HK-2 (cell line): ENCODE data around the gene CPNE2.
"Not testable (repeated sequence)": the region's sequence is repeated elsewhere in the genome, so short reads cannot be mapped to it uniquely, and the experiment has no call there.

Experiments used
- DNase-seq: peaks from one replicate; pipeline ENCODE4 v3.0.0-alpha.2; 2018; ENCODE audit not compliant: unreplicated experiment

The CPNE2 gene

DNA sequence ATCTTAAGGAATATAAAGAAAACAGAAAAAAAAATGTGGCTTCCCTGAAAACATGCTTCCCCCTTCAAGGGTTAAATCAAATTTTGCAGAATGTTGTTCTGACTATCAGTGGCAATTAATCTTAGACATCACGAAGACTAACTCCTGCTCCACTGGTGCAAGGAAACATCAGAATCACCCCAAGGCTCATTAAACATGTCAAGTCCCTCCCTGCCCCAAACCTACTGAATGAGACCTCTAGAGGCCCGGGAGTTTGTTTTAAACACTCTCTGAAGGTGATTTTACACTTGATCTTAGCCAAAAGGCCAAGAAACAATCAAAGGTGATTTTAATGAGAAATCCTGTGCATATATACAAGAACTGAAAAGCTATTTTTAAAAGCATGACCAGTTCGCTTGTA lies 75.2 kb downstream of the CPNE2 start:
- no peak for DNase-seq

DNA sequence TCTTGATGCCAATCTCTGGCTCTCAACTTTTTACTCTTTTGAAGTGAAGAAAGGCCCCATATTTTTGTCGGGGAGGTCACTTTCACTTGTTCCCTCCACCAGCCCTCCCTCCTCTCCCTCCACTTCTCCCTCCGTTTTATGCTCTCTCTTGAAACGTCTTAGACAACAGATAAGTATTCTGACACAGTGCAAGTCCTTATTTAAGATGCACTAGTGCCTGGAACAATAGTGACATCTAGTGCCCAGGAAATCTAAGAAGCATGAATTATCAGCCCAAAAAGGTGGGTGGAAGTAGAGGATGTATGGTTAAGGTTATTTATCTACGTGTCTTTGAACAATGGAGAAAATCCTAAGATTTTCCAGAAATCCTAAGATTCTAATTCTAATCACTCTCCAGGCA lies 75.6 kb downstream of the CPNE2 start:
- no peak for DNase-seq

DNA sequence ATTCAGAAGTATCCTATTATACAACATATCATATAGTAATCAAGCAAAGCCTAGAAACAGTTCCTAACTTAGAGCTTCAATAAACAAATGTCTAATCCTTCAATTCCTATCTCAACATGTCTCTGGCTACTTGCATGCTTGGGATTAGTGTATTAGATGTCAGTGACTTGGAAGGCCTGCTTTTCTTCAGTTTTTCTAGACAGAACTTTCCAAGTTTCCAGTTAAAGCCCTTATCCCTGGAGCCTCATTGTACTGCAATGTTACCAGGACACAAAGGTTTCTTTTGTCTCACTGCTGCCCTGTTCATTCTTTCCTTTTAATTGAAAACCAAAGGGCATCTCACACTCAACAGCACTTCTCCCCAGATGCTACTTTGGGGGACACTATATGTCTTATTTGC lies 76.9 kb downstream of the CPNE2 start:
- DNase-seq, result no peak

DNA sequence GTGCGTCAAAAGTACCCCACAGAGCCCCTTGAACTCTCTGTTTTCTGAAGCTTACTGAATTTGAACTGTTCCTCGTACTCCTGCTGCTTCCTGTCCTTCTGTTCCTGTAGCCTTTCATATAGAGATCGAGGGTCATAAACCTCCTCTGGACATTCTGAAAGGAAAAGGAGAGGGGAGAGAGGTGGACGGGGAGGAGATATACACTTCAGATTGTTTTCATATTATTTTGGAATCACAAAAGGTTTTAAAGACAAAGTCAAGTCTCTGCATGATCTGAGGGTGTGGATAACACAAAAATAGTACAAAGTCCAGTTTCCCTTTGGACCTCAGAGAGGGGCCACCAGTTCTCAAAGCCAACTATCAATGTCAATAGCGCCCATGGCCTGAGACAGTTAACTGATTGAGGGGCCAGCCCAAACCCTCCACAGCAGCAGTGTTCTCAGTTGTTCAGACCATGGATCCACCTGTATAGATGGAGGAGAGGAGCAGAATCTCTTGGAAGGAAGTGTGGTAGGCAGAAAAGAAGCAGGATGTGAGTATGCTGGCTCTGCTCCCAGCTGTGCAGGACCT lies 80.4 kb downstream of the CPNE2 start:
- DNase-seq, result no peak

DNA sequence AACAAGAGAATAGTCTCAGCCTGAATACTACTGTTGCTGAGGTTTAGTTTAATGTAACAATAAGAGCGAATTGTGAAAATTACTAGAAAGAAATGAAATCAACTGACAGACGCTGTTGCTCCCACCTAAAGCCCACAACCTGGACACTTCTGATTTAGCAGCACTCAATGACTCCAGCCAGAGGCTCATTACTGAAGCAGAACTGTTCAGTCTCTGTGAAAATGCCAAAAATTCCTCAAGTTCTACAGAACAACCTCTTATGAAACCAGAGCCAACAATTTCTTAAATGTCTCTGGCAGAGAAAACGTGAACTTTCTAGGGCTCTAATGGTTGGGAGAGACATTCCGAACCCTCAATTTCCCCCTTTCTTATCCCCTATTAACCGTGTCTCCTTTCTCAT lies 83.5 kb downstream of the CPNE2 start:
- no peak for DNase-seq

DNA sequence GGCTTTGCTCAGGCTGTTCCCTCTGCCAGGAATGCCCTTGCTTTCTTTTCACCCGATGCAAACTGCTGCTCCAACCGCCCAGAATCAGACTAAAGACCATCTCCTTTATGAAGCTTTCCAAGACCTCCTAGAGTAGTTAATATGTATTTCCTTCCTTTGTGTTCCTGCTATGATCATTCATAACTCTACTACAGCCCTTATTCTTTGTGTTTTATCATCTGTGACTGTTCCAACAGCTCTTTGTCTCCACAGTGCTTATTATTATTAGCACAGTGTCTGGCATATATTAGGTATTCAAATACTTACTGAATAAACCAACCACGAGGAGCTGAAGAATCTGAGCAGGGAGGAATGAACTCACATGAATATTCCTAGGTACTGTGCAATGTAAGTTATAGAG lies 85.8 kb downstream of the CPNE2 start:
- DNase-seq, result no peak

DNA sequence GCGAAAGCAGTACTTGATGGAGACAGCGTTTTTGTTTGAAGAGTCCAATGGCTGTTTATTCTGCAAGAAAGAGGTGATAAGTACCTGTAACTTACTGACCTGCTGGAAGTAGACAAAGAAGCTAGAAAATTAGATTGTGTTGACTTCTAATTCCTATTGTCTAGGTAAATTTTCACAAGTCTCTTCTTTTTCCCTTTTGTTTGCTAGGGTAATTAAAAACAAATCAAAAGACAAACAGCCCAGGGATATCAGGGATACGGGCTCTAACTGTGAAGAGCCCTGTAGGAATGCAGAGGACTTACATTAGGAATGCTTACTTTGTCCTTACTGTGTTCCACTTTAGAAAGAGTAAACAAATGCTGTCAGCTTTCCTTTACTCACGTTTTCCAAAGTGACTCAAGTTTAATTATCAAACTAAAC lies 86.4 kb downstream of the CPNE2 start:
- no peak for DNase-seq

DNA sequence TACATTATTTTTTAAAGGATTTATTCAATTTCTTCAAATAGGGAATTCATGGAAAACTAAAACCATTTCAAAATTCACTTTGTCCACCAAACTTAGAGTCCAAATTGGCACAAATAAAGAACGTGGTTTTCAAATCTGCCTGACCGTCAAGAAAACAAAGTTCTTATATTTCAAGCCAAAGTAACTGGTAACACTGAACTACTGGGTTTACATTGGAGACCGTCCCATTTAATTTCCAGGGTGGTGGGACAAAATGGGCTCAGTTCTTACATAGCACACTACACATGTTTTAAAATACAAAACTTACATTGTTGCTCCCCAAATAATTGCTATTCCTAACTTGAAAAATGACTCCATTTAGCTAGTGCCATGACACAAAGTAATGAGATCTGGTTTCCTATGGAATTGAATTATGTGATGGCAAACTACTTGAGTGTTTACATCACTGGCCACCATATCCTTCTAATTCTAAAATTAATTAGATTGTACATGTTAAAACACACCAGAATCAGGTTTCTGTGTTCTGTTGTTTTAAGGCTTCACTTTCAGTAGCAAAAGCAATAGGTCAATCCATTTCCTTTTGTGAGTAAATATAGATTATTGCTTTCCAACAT lies 86.9 kb downstream of the CPNE2 start:
- no peak for DNase-seq

DNA sequence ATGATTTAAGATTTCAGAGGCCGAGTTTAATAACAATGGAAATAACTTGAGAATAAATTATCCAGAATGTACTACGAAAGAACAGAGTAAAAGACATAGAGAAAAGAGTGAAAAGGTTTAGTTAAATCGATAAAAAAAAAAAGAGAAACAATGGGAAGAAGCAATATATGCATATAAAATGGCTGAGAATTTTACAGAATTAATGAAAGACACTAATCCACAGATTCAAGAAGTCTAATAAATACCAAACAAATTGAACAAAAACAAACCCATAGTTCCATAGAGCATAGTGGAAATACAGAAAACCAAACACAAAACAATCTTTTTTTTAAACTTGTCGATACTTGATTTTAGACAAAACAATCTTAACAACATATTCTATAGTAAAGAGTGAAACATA lies 91.7 kb downstream of the CPNE2 start:
- no peak for DNase-seq

DNA sequence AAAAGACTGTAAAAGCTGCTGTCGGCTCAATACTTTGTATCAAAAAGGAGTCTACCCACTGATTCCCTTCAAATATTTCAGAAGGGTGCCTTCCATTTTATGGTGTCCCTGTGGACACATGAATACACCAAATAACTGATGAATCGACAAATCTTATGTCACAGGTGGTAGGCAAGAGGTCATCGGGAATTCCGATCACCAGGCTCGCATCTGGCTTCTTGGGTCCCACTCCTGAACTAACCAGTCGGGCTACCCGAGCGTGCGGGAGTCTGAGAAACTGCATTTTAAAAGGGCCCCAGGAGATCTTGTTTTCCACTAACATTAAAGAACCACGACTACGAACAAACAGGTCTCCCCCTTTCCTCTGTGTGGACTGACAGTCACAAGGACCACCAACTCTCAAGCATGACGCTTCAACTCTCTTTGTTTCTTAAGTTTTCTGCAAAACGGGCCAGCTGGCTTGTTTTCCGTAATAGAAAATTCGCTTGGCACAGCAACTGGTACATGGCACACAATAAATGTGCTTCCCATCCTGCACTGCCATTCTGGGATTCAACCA lies 92.6 kb downstream of the CPNE2 start:
- DNase-seq, result no peak

DNA sequence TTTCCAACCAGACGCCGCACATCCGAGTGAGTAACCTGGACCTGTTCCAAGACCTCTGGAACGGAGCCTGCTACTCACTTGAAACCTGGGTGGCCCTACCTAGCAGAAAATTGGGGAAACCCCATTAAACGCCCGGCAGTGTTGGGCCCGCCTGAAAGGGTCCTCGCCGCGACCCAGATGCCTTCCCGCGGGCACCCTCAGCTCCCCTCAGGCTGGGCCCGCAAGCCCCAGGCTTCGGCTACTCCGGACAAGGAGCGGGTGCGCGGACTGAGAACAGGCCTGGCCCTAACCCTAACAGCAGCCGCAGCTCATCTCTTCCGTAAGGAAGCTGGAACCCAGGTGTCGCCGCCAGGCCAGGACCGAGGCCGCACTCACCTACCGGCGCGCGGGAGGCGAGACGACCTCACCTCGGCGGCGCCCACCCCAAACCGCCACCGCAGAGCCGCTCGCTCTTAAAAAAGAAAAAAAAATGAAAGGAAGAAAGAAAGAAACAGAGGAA lies 93.1 kb downstream of the CPNE2 start:
- DNase-seq, result peak; percentile 62

DNA sequence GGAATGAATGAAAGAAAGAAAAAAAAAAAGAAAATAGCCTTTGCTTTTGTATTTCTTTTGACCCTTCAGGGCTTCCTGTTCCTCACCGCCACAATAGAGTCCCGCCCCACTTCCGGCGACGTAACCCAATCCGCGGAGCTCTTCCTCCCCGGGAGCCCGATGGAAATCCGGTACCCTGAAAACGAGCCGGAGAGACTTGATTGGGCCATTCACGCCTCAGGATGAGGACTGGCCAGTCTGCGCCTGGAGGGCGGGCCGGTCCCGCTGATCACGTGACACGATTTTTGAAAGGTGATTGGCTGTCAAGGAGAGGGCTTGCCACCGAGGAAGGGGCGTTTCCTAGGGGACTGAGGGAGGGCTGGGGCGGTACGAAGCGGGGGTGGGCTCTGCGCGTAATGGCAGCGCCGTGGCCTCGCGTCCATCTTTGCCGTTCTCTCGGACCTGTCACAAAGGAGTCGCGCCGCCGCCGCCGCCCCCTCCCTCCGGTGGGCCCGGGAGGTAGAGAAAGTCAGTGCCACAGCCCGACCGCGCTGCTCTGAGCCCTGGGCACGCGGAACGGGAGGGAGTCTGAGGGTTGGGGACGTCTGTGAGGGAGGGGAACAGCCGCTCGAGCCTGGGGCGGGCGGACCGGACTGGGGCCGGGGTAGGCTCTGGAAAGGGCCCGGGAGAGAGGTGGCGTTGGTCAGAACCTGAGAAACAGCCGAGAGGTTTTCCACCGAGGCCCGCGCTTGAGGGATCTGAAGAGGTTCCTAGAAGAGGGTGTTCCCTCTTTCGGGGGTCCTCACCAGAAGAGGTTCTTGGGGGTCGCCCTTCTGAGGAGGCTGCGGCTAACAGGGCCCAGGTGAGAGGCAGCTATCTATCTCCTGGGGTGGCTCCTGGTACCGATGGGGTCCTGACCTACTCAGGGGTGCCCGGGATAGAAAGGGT lies 93.8 kb downstream of the CPNE2 start, which contains the start of the genes PSME3IP1 and RSPRY1:
TSS of gene PSME3IP1 (minus strand) at position 95 of the 927 bp plus-strand sequence. CDS start 12,185 bp downstream, outside the sequence.
TSS of gene RSPRY1 (plus strand) at position 385 of the 927 bp plus-strand sequence. CDS start 18,330 bp downstream, outside the sequence.
- DNase-seq, result peak; percentile 99

DNA sequence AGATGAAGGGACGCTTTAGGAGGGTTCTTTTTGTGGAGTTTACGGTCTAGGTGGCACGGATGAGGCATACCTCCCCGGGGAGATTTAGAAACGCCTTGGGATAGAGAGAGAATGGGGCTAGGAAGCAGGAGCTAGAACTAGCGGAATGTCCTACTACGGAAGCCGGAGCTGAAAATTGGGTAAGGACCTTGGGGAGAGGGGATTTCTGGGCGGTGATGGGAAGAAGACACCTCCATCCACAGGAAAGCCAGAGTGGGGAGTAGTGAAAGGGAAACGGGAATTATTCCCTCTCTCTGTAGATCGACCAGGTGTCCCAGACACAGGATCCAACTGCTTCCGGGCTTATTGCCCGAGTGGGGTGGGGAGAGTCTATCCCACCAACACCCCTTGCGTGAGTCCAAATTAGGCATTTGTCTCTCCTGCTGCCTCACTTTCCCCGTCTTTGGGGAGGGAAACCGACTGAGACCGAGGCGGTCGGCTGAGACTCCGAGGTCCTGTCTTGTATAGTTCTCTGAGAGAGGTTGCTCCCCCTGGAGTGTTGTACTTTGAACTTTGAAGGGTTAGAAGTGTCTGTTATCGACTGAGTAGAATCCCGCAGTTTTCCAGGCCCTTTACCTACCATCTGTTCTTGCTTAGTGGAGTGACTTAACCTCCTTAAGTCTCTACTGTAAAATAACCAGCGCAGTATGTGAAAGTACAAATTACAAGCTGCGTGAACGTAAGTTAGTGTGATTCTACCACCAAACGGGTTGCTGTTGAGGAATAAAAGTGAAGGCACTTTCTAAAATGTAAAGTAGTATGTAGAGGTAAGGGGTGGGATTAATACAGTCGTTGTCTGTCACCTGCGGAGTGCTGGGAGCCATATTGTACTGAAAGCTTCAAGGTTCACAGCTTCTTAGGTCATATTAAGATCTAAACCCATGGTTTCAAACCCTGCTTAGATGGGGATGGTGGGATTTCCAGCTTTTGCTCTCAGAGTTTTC lies 94.8 kb downstream of the CPNE2 start:
- DNase-seq, result peak; percentile 41

DNA sequence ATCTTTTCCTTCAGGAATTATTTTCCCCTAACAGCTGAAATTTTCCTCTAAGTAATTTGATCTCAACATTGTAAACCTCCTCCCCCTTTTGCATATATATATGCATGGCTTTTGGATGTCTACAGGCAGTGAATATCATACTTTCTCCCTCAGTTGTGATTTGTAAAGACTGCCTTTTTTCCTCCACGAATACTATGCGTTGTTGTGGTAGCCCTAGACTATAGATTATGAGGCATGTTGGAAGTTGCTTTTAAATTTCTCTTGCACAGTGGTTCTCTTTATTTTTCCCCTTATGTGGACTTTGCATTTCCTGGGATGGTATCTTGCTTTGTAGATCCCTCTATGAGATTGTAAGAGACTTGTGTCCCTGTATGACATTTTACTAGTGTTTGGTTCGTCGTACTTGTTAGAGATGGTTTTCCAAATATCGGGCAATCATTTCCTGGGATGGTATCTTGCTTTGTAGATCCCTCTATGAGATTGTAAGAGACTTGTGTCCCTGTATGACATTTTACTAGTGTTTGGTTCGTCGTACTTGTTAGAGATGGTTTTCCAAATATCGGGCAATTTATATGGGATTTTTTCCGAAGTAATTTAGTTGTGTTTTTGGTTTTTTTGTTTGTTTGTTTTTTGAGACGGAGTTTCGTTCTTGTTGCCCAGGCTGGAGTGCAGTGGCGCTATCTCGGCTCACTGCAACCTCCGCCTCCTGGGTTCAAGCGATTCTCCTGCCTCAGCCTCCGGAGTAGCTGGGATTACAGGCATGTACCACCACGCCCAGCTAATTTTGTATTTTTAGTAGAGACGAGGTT lies 95.7 kb downstream of the CPNE2 start:
- not testable (repeated sequence) for DNase-seq

DNA sequence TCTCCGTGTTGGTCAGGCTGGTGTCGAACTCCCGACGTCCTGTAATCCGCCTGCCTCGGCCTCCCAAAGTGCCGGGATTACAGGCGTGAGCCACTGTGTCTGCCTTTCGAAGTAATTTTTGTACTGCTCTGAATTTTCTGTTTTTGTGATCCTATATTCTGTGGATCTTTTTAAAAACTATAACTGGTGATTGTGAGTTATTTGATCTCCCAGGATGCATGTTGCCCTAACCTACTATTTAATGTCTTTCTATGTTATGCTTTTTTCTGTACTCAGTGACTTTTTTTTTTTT lies 96.3 kb downstream of the CPNE2 start:
- DNase-seq, result no peak

DNA sequence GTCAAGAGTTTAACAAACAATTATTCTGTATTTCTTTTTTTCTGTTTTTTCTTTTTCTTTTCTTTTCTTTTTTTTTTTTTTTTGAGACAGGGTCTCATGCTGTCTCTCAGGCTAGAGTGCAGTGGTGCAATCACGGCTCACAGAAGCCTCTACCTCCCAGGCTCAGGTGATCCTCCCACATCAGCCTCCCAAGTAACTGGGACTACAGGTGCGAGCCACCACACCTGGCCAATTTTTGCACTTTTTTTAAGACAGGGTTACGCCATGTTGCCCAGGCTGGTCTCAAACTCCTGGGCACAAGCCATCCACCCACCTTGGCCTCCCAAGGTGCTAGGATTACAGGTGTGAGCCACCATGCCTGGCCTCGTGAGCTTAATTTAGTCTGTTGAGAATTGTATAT lies 97.1 kb downstream of the CPNE2 start:
- DNase-seq, result not testable (repeated sequence)

DNA sequence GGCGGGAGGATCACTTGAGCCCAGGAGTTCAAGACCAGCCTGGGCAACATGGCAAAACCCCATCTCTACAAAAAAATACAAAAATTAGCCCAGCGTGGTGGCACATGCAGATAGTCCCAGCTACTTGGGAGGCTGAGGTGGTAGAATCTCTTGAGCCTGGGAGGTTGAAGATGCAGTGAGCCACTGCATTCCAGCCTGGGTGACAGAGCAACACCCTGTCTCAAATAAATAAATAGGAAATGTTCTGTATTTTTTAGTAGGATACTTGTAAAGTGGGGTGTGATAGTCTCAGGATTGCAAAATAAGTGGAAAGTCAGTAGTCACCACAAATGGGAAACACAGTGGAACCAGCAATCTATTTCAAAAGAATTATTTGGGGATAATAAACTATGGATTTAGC lies 97.8 kb downstream of the CPNE2 start:
- DNase-seq, result no peak

DNA sequence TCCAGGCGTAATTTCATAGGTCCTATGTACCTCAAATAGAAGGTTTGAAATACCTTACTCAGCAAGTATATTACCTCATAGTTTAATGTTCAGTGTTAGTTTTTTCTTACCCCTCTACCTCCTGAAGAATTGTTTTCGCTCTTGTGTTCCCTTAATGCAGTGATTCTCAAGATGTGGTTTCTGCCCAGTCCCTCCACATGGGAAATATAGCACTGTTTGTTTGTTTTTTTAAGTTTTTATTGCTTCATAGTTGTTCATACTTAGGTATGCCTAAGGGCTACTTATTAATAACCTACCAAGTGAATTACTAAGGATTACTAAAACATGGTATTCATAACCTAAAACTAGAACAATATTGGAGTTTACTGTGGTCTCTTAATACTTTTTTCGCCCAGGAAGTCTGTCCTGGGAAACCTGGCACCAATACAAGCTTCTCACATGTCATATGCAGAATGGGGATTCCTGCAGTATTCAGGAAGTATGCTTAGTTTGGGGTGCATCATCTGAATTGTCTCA lies 98.7 kb downstream of the CPNE2 start:
- no peak for DNase-seq

DNA sequence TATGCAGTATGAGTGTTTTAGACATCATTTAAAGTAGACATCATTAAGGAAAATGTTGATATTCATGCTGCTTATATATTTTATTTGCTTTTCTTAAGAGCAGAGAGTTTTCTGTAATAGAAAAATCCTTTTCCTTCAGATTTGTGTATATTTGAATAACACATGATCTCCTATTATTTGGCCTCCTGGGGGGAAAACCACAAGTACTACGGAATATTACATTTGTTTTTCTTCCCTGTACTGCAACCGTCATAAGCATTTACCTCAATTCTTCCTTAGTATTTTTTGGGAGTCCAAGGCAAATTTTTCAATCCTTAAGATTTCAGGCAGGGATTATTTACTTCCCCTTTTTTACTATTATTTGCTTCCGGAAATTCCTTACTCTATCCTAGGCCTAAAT lies 99.8 kb downstream of the CPNE2 start:
- DNase-seq, result no peak
